HL-60 (cell line): Measurements from ENCODE around the gene TRMT44.

ENCODE experiments used
- CTCF ChIP-seq: IDR thresholded peaks from one replicate; pipeline ENCODE4 v1.5.1; 2011; ENCODE audit warnings: low read length, control low read depth, inconsistent platforms; ENCODE audit not compliant: insufficient read depth
- POLR2AphosphoS5 ChIP-seq: IDR thresholded peaks from 2 replicates; pipeline ENCODE4 v1.6.1; 2012; ENCODE audit warnings: low read depth
- SPI1 ChIP-seq: IDR thresholded peaks from 2 replicates; pipeline ENCODE4 v1.6.1; 2012; ENCODE audit warnings: low read depth, mild to moderate bottlenecking, borderline replicate concordance
- TF ChIP-seq, protein P1 (sequence below): IDR thresholded peaks from 2 replicates; pipeline ENCODE4 v1.6.1; 2012; ENCODE audit warnings: low read depth; ENCODE audit not compliant: insufficient replicate concordance

DNA sequence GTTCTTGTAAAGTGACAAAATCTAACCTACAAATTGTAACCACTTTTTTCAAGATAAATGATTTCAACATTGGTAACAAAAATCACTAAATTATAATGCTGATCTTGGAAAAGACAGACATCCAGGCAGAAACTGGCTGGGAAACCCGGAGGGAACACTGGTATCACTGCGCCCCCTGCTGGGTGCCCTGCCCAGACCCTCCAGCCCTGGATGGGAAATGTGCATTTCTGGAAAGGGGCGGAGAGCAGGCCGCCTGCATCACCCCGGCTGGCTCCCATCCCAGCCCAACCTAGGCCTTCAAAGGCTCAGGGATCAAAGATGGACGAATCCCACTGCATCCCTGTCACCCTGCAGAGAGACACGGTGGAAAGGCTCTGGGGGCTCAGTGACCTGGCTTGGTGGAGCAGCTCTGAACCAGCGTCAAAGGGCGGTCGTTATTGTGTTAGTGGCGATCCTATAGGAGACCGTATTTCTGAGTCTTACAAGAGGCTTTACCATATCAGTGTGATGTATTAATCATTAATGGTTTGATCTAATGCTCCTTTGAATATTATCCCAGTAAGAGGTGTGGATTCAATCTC is 37.3 kb upstream of the TRMT44 start:
- TF ChIP-seq CTCF (peak; percentile 87), POLR2AphosphoS5 (no peak), SPI1 (no peak)
- TF ChIP-seq, protein P1, sequence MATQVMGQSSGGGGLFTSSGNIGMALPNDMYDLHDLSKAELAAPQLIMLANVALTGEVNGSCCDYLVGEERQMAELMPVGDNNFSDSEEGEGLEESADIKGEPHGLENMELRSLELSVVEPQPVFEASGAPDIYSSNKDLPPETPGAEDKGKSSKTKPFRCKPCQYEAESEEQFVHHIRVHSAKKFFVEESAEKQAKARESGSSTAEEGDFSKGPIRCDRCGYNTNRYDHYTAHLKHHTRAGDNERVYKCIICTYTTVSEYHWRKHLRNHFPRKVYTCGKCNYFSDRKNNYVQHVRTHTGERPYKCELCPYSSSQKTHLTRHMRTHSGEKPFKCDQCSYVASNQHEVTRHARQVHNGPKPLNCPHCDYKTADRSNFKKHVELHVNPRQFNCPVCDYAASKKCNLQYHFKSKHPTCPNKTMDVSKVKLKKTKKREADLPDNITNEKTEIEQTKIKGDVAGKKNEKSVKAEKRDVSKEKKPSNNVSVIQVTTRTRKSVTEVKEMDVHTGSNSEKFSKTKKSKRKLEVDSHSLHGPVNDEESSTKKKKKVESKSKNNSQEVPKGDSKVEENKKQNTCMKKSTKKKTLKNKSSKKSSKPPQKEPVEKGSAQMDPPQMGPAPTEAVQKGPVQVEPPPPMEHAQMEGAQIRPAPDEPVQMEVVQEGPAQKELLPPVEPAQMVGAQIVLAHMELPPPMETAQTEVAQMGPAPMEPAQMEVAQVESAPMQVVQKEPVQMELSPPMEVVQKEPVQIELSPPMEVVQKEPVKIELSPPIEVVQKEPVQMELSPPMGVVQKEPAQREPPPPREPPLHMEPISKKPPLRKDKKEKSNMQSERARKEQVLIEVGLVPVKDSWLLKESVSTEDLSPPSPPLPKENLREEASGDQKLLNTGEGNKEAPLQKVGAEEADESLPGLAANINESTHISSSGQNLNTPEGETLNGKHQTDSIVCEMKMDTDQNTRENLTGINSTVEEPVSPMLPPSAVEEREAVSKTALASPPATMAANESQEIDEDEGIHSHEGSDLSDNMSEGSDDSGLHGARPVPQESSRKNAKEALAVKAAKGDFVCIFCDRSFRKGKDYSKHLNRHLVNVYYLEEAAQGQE, result no peak
